Activated CD4-positive, alpha-beta T cell treated with anti-CD3 and anti-CD28 coated beads, Interleukin-2, amount 50 U/mL, for 48 hours (primary cell): ENCODE data around the gene KRTAP5-9.
A peak's percentile ranks its signal among the peaks of the same experiment; 100 is the strongest.
"Not testable (repeated sequence)": the region's sequence is repeated elsewhere in the genome, so short reads cannot be mapped to it uniquely, and the experiment has no call there.

Source experiments
- DNase-seq, 2 experiments: peaks; one replicate each; pipeline ENCODE4 v3.0.0-alpha.2; 2020

Gene KRTAP5-9

GRCh38 chr11:71563406-71563805 is 15.2 kb downstream of the KRTAP5-9 start:
- peak; percentile 9 to 24 for DNase-seq

GRCh38 chr11:71564430-71564829 is 16.2 kb downstream of the KRTAP5-9 start:
- DNase-seq = no peak

GRCh38 chr11:71565263-71565662 is 17.0 kb downstream of the KRTAP5-9 start, which contains the start of gene KRTAP5-10:
Gene KRTAP5-10, plus strand, starts transcription at chr11:71565563. Its CDS starts 25 bp downstream, at chr11:71565588.
- no peak for DNase-seq

- DNase-seq = no peak
These were observed 17.9 kb downstream of the KRTAP5-9 start for GRCh38 chr11:71566081-71566620.

- not testable (repeated sequence) for DNase-seq
These were observed 18.7 kb downstream of the KRTAP5-9 start for GRCh38 chr11:71566626-71567599.

- not testable (repeated sequence) for DNase-seq
These were observed 19.4 kb downstream of the KRTAP5-9 start for GRCh38 chr11:71567633-71568032.

GRCh38 chr11:71568704-71569349 is 20.6 kb downstream of the KRTAP5-9 start:
- DNase-seq = no peak

GRCh38 chr11:71571101-71571850 is 23.1 kb downstream of the KRTAP5-9 start:
- not testable (repeated sequence) for DNase-seq

- DNase-seq = no peak
These were observed 24.6 kb downstream of the KRTAP5-9 start for GRCh38 chr11:71572811-71573210.

- no peak for DNase-seq
These were observed 26.2 kb downstream of the KRTAP5-9 start for GRCh38 chr11:71574418-71574817.

GRCh38 chr11:71575723-71576424 is 27.7 kb downstream of the KRTAP5-9 start:
- no peak for DNase-seq

- not testable (repeated sequence) for DNase-seq
These were observed 28.7 kb downstream of the KRTAP5-9 start for GRCh38 chr11:71576688-71577465.

- DNase-seq = no peak
These were observed 29.3 kb downstream of the KRTAP5-9 start for GRCh38 chr11:71577469-71578004.

- DNase-seq = not testable (repeated sequence)
These were observed 31.3 kb downstream of the KRTAP5-9 start for GRCh38 chr11:71579513-71579912.

GRCh38 chr11:71580057-71581003 is 32.1 kb downstream of the KRTAP5-9 start:
- peak; percentile 29 to 50 for DNase-seq

GRCh38 chr11:71581826-71582225 is 33.6 kb downstream of the KRTAP5-9 start:
- DNase-seq = no peak

- no peak for DNase-seq
These were observed 34.2 kb downstream of the KRTAP5-9 start, which contains the start of gene KRTAP5-11 for GRCh38 chr11:71582309-71582895. Gene KRTAP5-11, minus strand, starts transcription at chr11:71582875. Its CDS starts 38 bp downstream, at chr11:71582837.

GRCh38 chr11:71582969-71583368 is 34.7 kb downstream of the KRTAP5-9 start:
- not testable (repeated sequence) for DNase-seq

- DNase-seq = not testable (repeated sequence)
These were observed 37.5 kb downstream of the KRTAP5-9 start for GRCh38 chr11:71585673-71586072.
